OCI-LY3 (cell line): ENCODE results near the gene PROM2.

Experiments used
- H2AFZ ChIP-seq: fragments of 200-600, 300-600 bp; shearing (Covaris generic); 2 replicates; pipeline ENCODE4 v1.6.0; 2014; ENCODE audit warnings: antibody characterized with exemption, low read depth, low read length
- H3K27ac ChIP-seq: fragments of 200-600, 300-600 bp; sonication (generic); 2 replicates; pipeline ENCODE4 v1.5.1; 2014; ENCODE audit warnings: mild to moderate bottlenecking, low read length, moderate library complexity, mixed read lengths
- H3K27me3 ChIP-seq: fragments of 200-600, 300-600 bp; sonication (generic); 2 replicates; pipeline ENCODE4 v1.6.1; 2014; ENCODE audit warnings: low read depth, low read length, mixed read lengths
- H3K36me3 ChIP-seq: fragments of 200-600, 300-600 bp; sonication (generic); replicated peaks from 2 replicates; pipeline ENCODE3; 2014; ENCODE audit warnings: low read depth, low read length, mixed read lengths
- H3K4me1 ChIP-seq: fragments of 300-600, 200-600 bp; sonication (generic); 2 replicates; pipeline ENCODE4 v1.6.1; 2014; ENCODE audit warnings: low read length, mixed read lengths
- H3K4me2 ChIP-seq: fragments of 200-600, 300-600 bp; sonication (generic); 2 replicates; pipeline ENCODE4 v1.6.1; 2014; ENCODE audit warnings: low read length, mixed read lengths
- H3K4me3 ChIP-seq: fragments of 300-600, 200-600 bp; sonication (generic); 2 replicates; pipeline ENCODE4 v1.5.1; 2014; ENCODE audit warnings: antibody characterized with exemption, mild to moderate bottlenecking, low read length, moderate library complexity
- H3K79me2 ChIP-seq: fragments of 300-600, 200-600 bp; shearing (Covaris generic); 2 replicates; pipeline ENCODE4 v1.6.1; 2014; ENCODE audit warnings: mild to moderate bottlenecking, low read length, mixed read lengths
- H3K9ac ChIP-seq: fragments of 300-600, 200-600 bp; shearing (Covaris generic); 2 replicates; pipeline ENCODE4 v1.6.0; 2014; ENCODE audit warnings: mild to moderate bottlenecking, low read length, moderate library complexity
- H3K9me3 ChIP-seq: fragments of 200-600, 300-600 bp; shearing (Covaris generic); 2 replicates; pipeline ENCODE4 v1.6.1; 2014; ENCODE audit warnings: low read length, mixed read lengths; ENCODE audit not compliant: insufficient read depth
- H4K20me1 ChIP-seq: fragments of 200-600, 300-600 bp; sonication (generic); 2 replicates; pipeline ENCODE4 v1.6.1; 2016; ENCODE audit warnings: low read length, mixed read lengths; ENCODE audit not compliant: insufficient read depth
- EZH2phosphoT487 ChIP-seq: fragments of 200-600 bp; shearing (Covaris generic); IDR thresholded peaks from 2 replicates; pipeline ENCODE4 v1.6.1; 2018; ENCODE audit warnings: antibody characterized with exemption, mixed run types, low read depth
- TF ChIP-seq, protein P1 (sequence below): fragments of 200-600, 300-600 bp; sonication (generic); IDR thresholded peaks from 2 replicates; pipeline ENCODE4 v1.5.1; 2014; ENCODE audit warnings: antibody characterized with exemption, low read length, low read depth

Gene PROM2

DNA sequence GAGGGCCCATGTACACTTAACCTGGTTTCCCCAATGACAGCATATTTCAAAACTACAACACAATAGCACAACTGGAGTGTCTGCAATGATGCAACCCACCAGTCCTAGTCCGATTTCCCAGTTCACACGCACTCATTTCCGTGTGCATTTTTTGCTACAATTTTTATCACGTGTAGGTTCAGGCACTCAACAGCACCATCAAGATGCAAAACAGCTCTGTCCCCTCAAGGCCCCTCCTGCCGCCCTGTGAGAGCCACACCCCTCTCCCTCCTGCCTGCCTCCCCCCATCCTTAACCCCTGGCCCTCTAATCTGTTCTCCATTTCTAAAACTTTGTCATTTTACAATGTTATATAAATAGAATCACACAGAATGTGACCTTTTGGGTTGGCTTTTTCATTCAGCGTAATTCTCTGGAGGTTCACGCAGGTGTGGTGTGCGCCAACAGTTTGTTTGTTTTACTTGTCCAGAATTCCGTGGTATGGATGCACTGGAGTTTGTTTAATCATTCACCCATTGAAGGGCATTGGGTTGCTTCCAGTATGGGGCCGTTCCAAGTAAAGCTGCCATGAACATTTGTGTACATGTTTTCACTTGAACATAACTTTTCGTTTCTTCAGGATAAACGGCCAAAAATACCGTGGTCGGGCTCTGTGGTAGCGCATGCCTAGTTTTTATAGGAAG, 31.3 kb downstream of the PROM2 start:
- Histone ChIP-seq H3K4me2 (no peak overlapping the region), H3K4me1 (peaks cover 7% of the 10 kb centered on the region), H3K27ac (no peak overlapping the region), H2AFZ (no peak overlapping the region), H3K79me2 (no peaks in the 10 kb centered on the region), H3K27me3 (no peaks in the 10 kb centered on the region), H3K9me3 (no peaks in the 10 kb centered on the region), H3K4me3 (no peak overlapping the region), H3K36me3 (no peaks in the 10 kb centered on the region), H3K9ac (no peak overlapping the region), H4K20me1 (no peaks in the 10 kb centered on the region)
- TF ChIP-seq, protein P1, sequence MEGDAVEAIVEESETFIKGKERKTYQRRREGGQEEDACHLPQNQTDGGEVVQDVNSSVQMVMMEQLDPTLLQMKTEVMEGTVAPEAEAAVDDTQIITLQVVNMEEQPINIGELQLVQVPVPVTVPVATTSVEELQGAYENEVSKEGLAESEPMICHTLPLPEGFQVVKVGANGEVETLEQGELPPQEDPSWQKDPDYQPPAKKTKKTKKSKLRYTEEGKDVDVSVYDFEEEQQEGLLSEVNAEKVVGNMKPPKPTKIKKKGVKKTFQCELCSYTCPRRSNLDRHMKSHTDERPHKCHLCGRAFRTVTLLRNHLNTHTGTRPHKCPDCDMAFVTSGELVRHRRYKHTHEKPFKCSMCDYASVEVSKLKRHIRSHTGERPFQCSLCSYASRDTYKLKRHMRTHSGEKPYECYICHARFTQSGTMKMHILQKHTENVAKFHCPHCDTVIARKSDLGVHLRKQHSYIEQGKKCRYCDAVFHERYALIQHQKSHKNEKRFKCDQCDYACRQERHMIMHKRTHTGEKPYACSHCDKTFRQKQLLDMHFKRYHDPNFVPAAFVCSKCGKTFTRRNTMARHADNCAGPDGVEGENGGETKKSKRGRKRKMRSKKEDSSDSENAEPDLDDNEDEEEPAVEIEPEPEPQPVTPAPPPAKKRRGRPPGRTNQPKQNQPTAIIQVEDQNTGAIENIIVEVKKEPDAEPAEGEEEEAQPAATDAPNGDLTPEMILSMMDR = no peak
- TF ChIP-seq EZH2phosphoT487 = no peak

DNA sequence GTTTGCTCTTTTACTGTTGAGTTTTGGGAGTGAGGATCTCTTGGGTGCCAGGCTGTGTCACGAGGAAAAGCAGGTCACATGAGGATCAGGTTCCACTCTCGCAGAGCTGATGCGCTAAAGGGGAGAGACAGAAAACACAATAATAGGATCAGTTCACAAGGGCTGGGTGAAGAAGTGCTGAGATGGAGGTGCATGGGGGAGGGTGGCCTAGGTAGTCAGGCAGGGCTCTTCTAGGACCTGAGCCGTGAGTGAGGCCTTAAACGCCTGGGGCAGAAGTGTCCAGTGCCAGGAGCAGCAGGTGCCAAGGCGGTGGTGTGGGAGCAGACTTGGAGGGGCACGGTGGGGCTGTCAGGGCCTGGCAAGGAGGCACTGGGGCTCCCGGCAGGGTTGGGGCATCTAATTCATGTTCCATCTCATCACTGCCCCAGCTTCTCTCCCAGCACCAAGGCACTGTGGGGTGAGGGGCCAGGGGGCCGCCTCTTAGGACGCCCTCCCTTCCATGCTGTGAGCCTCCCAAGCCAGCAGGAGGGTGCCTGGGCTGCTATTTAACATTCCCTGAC, 32.2 kb downstream of the PROM2 start:
- no peaks in the 10 kb centered on the region for H4K20me1 ChIP-seq
- no peaks in the 10 kb centered on the region for H3K79me2 ChIP-seq
- TF ChIP-seq, protein P1 = no peak
- TF ChIP-seq EZH2phosphoT487 = no peak
- no peak overlapping the region for H2AFZ ChIP-seq
- no peak overlapping the region for H3K4me2 ChIP-seq
- H3K27ac ChIP-seq = no peak overlapping the region
- H3K27me3 ChIP-seq = no peaks in the 10 kb centered on the region
- H3K9ac ChIP-seq = no peak overlapping the region
- no peak overlapping the region for H3K4me3 ChIP-seq
- H3K4me1 ChIP-seq = no peaks in the 10 kb centered on the region
- H3K36me3 ChIP-seq = no peaks in the 10 kb centered on the region
- H3K9me3 ChIP-seq = no peaks in the 10 kb centered on the region

DNA sequence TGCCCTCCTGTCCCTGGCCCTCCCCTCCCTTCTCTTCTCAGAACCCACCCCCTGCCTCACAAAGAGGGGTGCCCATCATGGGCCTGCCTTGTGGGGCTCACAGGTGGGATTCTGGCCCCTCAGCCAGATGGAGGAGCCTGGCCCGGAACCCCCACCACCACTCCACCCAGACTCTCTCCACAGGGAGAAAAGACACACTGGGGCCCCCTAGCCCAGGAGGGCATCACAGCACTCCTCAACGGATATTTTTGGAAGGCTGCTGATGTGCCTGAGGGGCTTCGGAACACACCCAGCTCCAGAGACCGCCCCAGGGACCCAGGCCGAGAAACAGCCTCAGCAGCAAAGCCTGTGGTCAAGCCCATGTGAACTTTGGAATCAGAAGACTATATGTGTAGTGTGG, 32.8 kb downstream of the PROM2 start:
- H2AFZ ChIP-seq = no peak overlapping the region

DNA sequence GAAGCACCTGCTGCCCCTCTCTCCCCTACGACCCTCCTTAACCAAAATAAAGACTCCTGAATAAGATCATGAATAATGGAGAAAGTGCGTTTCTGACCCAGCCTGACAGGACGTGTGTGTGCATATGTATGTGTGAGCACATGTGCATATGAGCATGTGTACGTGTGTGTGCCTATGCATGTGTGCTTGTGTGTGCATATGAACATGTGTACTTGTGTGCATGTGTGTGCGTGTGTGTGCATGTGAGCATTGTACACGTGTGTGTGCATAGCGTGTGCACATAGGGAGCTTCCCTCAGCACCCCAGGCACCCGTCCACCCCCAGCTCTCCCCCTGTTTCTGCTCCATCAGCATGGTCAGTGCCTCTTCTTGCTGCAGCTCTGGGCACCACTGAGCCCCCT, 33.6 kb downstream of the PROM2 start:
- Histone ChIP-seq H3K79me2 (no peaks in the 10 kb centered on the region), H3K4me2 (no peak overlapping the region), H4K20me1 (no peaks in the 10 kb centered on the region), H3K27me3 (no peaks in the 10 kb centered on the region), H3K4me1 (no peaks in the 10 kb centered on the region), H3K4me3 (no peak overlapping the region), H3K36me3 (no peaks in the 10 kb centered on the region), H3K9ac (no peak overlapping the region), H3K9me3 (no peaks in the 10 kb centered on the region), H2AFZ (no peak overlapping the region), H3K27ac (no peak overlapping the region)
- no peak for TF ChIP-seq EZH2phosphoT487
- TF ChIP-seq, protein P1 = no peak

More for the DNA sequence above, 32.8 kb downstream of the PROM2 start:
- Histone ChIP-seq H3K4me3 (no peak overlapping the region), H3K36me3 (no peaks in the 10 kb centered on the region), H3K9me3 (no peaks in the 10 kb centered on the region), H3K9ac (no peak overlapping the region), H3K79me2 (no peaks in the 10 kb centered on the region), H3K27ac (no peak overlapping the region), H3K4me1 (no peaks in the 10 kb centered on the region), H3K27me3 (no peaks in the 10 kb centered on the region), H4K20me1 (no peaks in the 10 kb centered on the region), H3K4me2 (no peak overlapping the region)
- TF ChIP-seq EZH2phosphoT487 = no peak
- TF ChIP-seq, protein P1 = no peak
